T47D (cell line): ENCODE data around the gene NEK6.

Source experiments
- DNase-seq, 2 experiments: peaks; one replicate each; pipeline versions ENCODE4 v3.0.0 to v3.0.0-alpha.2; 2011 to 2012; ENCODE audit warnings: low read depth in 1 of 2, low spot score in 1 of 2
- JUND ChIP-seq: IDR thresholded peaks from 2 replicates; pipeline ENCODE4 v1.6.1; 2012; ENCODE audit warnings: low read depth
- in situ Hi-C: cut with HindIII; loops from 2 replicates; pipeline ENCODE4 v1.10.0; 2016; ENCODE audit warnings: low sequenced_read_pairs, low pct_unique_long_range_greater_than_20kb

The NEK6 gene

GRCh38 chr9:124280176-124280691, 22.5 kb downstream of the NEK6 start:
- DNase-seq, result no peak
- no peak for TF ChIP-seq JUND
- in situ Hi-C loops, result no loop called here

GRCh38 chr9:124281931-124282371, 24.2 kb downstream of the NEK6 start:
- in situ Hi-C loops, result no loop called here
- no peak for DNase-seq
- TF ChIP-seq JUND, result no peak

GRCh38 chr9:124282442-124283227, 24.9 kb downstream of the NEK6 start:
- DNase-seq, result no peak
- in situ Hi-C loops, result no loop called here
- TF ChIP-seq JUND, result no peak

GRCh38 chr9:124283228-124283814, 25.6 kb downstream of the NEK6 start:
- in situ Hi-C loops, result no loop called here
- TF ChIP-seq JUND, result no peak
- no peak for DNase-seq

GRCh38 chr9:124284237-124284831, 26.6 kb downstream of the NEK6 start:
- in situ Hi-C loops, result no loop called here
- no peak for DNase-seq
- no peak for TF ChIP-seq JUND

GRCh38 chr9:124284940-124285441, 27.2 kb downstream of the NEK6 start:
- no peak for TF ChIP-seq JUND
- in situ Hi-C loops, result no loop called here
- no peak for DNase-seq

GRCh38 chr9:124285490-124285889, 27.7 kb downstream of the NEK6 start:
- TF ChIP-seq JUND, result no peak
- DNase-seq, result no peak
- in situ Hi-C loops, result no loop called here

GRCh38 chr9:124285903-124286291, 28.1 kb downstream of the NEK6 start:
- in situ Hi-C loops, result no loop called here
- DNase-seq, result no peak

GRCh38 chr9:124286292-124286931, 28.7 kb downstream of the NEK6 start:
- in situ Hi-C loops, result no loop called here
- DNase-seq, result no peak
- TF ChIP-seq JUND, result no peak

More at GRCh38 chr9:124285903-124286291, 28.1 kb downstream of the NEK6 start:
- TF ChIP-seq JUND, result no peak

GRCh38 chr9:124290053-124290591, 32.4 kb downstream of the NEK6 start:
- in situ Hi-C loops, result no loop called here
- DNase-seq, result no peak
- TF ChIP-seq JUND, result no peak

GRCh38 chr9:124290743-124291554, 33.2 kb downstream of the NEK6 start:
- no peak for TF ChIP-seq JUND
- no peak for DNase-seq
- in situ Hi-C loops, result no loop called here
